Neural cell (in vitro differentiated cells): ENCODE measurements around the gene WHAMM.

Experiments
- CTCF ChIP-seq: fragments of 450-650 bp; IDR thresholded peaks from 2 replicates; pipeline ENCODE4 v1.5.1; 2014; ENCODE audit warnings: antibody characterized with exemption, mild to moderate bottlenecking, moderate library complexity; ENCODE audit not compliant: poor library complexity, severe bottlenecking
- EZH2 ChIP-seq: fragments of 200-600, 300-800 bp; shearing (Covaris generic), sonication (generic); IDR thresholded peaks from 2 replicates; pipeline ENCODE4 v1.6.1; 2014; ENCODE audit warnings: antibody characterized with exemption, low read length, borderline replicate concordance, mild to moderate bottlenecking; ENCODE audit not compliant: insufficient read depth, poor library complexity, severe bottlenecking
- REST ChIP-seq: IDR thresholded peaks from 2 replicates; pipeline ENCODE4 v1.6.1; 2012; ENCODE audit warnings: borderline replicate concordance
- SMC3 ChIP-seq: fragments of 450-650 bp; conservative IDR thresholded peaks from 2 replicates; pipeline ENCODE4 v1.6.1; 2014; ENCODE audit warnings: antibody characterized with exemption, mild to moderate bottlenecking, moderate library complexity; ENCODE audit not compliant: poor library complexity

GRCh38 chr15:82790321-82790720 lies 19.1 kb upstream of the WHAMM start:
- TF ChIP-seq SMC3, result no peak
- no peak for TF ChIP-seq EZH2
- TF ChIP-seq CTCF, result no peak
- no peak for TF ChIP-seq REST
